Esophagus squamous epithelium (tissue), 5 donors: ENCODE measurements around the gene SNRPE. TPM values are rescaled to one million over a fixed set of nuclear protein-coding genes. Genes with fewer than 3 reads are reported as not detected.

Source experiments
- DNase-seq: peaks from one replicate; lab custom pipeline; 2025; lab: John Stamatoyannopoulos, UW
- H3K27ac ChIP-seq, 4 donors: fragments of 200-600 bp; sonication (generic); one replicate each; pipeline ENCODE4 v1.5.1; 2016 to 2019; ENCODE audit warnings: mild to moderate bottlenecking in 1 of 4
- H3K27me3 ChIP-seq, 4 donors: fragments of 200-600 bp; sonication (generic); 1 replicate in 3 of 4; 2 replicates in 1 of 4; pipeline versions ENCODE4 v1.5.1 to v1.6.0; 2017 to 2021; ENCODE audit warnings: antibody characterized with exemption in 1 of 4
- H3K36me3 ChIP-seq, 3 donors: fragments of 200-600 bp; sonication (generic); one replicate each; pipeline ENCODE4 v1.5.1; 2016 to 2019
- H3K4me1 ChIP-seq, 3 donors: fragments of 200-600 bp; sonication (generic); one replicate each; pipeline ENCODE4 v1.5.1; 2017 to 2019
- H3K4me3 ChIP-seq, 4 donors: fragments of 200-600 bp; sonication (generic); 1 replicate in 3 of 4; 2 replicates in 1 of 4; pipeline ENCODE4 v1.5.1; 2016 to 2019; ENCODE audit warnings: mild to moderate bottlenecking in 2 of 4, moderate library complexity in 1 of 4
- H3K9me3 ChIP-seq, 3 donors: fragments of 200-600 bp; sonication (generic); one replicate each; pipeline ENCODE4 v1.5.1; 2016 to 2019
- POLR2A ChIP-seq, 4 donors: fragments of 450-650 bp; IDR thresholded peaks; one replicate each; pipeline ENCODE4 v1.6.1; 2017; ENCODE audit warnings: antibody characterized with exemption in 4 of 4, mild to moderate bottlenecking in 4 of 4, moderate library complexity in 3 of 4
- WGBS, 2 donors: methylation state at CpG; one replicate each; pipeline ENCODE4 v1.1.5; 2018; 5-methylcytosine and 5-hydroxymethylcytosine counted together
- intact Hi-C: fragments of 100-400 bp; cut with DNase I; formaldehyde crosslinking; loops from one replicate; pipeline ENCODE4 v1.15.0; 2022
- total RNA-seq, 4 donors: library from RNA; depleted of rRNA; stranded (reverse); fragments of >200 nt; gene quantifications; one replicate each; pipeline ENCODE4 v1.1.0, GENCODE V29; 2016
- TF ChIP-seq, protein P1 (sequence below), 6 experiments: fragments of 450-650 bp in 4 of 6; fragments of 200-600 bp in 2 of 6; sonication (generic) in 2 of 6; IDR thresholded peaks; one replicate each; pipeline ENCODE4 v1.5.1; 2016 to 2019; ENCODE audit warnings: antibody characterized with exemption in 6 of 6, mild to moderate bottlenecking in 4 of 6, moderate library complexity in 4 of 6
- donor health status: DM: yes; HTN: yes; CAD: no.

SNRPE gene
- total RNA-seq, 4 donors from 2014 or later = 14.2 to 60.1 (median 54.7) TPM

DNA sequence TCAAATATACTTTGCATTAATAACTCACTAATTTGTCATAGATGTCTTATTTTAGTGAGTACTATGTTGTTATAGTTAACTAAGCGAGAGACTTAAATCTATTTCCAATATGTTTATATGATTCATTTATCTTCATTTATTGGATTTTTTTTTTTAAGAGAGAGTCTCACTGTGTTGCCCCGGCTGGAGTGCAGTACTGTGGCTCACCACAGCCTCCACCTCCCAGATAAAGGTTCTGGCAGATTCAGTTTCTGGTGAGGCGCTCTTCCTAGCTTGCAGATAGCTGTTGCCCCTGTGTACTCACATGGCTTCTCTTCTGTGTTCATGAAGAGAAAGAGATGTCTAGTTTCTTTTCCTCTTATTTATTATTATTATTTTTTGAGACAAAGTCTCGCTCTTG, 43.9 kb downstream of the SNRPE start:
- TF ChIP-seq POLR2A (IDR thresholded peaks at IDR 0.05) = no peak
- TF ChIP-seq, protein P1, sequence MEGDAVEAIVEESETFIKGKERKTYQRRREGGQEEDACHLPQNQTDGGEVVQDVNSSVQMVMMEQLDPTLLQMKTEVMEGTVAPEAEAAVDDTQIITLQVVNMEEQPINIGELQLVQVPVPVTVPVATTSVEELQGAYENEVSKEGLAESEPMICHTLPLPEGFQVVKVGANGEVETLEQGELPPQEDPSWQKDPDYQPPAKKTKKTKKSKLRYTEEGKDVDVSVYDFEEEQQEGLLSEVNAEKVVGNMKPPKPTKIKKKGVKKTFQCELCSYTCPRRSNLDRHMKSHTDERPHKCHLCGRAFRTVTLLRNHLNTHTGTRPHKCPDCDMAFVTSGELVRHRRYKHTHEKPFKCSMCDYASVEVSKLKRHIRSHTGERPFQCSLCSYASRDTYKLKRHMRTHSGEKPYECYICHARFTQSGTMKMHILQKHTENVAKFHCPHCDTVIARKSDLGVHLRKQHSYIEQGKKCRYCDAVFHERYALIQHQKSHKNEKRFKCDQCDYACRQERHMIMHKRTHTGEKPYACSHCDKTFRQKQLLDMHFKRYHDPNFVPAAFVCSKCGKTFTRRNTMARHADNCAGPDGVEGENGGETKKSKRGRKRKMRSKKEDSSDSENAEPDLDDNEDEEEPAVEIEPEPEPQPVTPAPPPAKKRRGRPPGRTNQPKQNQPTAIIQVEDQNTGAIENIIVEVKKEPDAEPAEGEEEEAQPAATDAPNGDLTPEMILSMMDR (IDR thresholded peaks at IDR 0.05) = no peak
- Histone ChIP-seq H3K36me3 (no peaks in the 10 kb centered on the region), H3K4me1 (peaks cover 0 to 9% (median 4%) of the 10 kb centered on the region in 3 donors), H3K27ac (no peak overlapping the region), H3K4me3 (no peak overlapping the region), H3K9me3 (no peaks in the 10 kb centered on the region), H3K27me3 (peaks cover 0 to 22% (median 0%) of the 10 kb centered on the region in 4 donors)
- no peak for DNase-seq
- WGBS, 2 donors = 85 to 93% methylated on average over 4 of the region's 4 CpGs
- intact Hi-C loops = no loop called here

DNA sequence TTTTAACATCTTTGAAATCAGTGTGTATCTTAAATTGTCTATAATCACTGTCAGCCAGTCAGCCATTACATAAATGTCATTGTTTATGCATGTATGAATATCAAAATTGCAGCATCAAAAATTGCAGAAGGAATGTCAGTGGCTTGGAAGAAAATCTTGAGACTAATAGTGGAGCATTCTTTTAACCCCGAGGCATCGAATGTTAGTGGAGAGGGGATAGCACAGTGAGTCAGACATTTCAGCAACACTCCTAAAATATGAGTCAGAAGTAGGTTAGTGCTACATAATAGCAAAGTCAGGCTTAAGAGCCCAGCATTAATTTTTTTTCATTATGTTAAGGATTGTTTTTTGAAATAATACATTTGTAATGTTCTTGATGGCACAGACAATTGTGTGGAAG, 45.5 kb downstream of the SNRPE start:
- DNase-seq = no peak
- Histone ChIP-seq H3K27me3 (peaks cover 0 to 25% (median 0%) of the 10 kb centered on the region in 4 donors), H3K9me3 (no peaks in the 10 kb centered on the region), H3K36me3 (no peaks in the 10 kb centered on the region), H3K4me3 (no peak overlapping the region), H3K27ac (no peak overlapping the region), H3K4me1 (peaks cover 0 to 9% (median 4%) of the 10 kb centered on the region in 3 donors)
- 16 to 18% methylated on average over 2 of the region's 2 CpGs for WGBS, 2 donors
- intact Hi-C loops = no loop called here
- TF ChIP-seq, protein P1 (IDR thresholded peaks at IDR 0.05) = no peak
- TF ChIP-seq POLR2A (IDR thresholded peaks at IDR 0.05) = no peak

DNA sequence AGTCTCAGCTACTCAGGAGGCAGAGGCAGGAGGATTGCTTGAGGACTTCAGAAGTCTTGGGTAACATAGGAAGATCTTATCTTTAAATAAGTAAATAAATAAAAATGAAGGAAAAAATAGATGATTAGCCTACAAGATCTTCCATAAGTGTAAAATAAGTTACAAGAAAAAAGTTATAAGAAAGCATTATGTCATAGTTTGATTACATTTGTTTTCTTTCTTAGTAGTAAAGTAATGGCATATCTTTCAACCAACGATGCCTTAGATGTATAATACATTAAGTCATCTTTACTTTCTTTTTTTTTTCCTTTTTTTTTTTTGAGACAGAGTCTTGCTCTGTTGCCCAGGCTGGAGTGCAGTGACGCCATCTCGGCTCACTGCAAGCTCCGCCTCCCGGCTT, 46.5 kb downstream of the SNRPE start:
- Histone ChIP-seq H3K27me3 (peaks cover 0 to 33% (median 0%) of the 10 kb centered on the region in 4 donors), H3K27ac (no peak overlapping the region), H3K9me3 (no peaks in the 10 kb centered on the region), H3K36me3 (no peaks in the 10 kb centered on the region), H3K4me1 (peaks cover 0 to 9% (median 4%) of the 10 kb centered on the region in 3 donors), H3K4me3 (no peak overlapping the region)
- intact Hi-C loops = no loop called here
- TF ChIP-seq, protein P1 (IDR thresholded peaks at IDR 0.05) = no peak
- TF ChIP-seq POLR2A (IDR thresholded peaks at IDR 0.05) = no peak
- DNase-seq = no peak
- 79 to 84% methylated on average over 5 of the region's 5 CpGs for WGBS, 2 donors

DNA sequence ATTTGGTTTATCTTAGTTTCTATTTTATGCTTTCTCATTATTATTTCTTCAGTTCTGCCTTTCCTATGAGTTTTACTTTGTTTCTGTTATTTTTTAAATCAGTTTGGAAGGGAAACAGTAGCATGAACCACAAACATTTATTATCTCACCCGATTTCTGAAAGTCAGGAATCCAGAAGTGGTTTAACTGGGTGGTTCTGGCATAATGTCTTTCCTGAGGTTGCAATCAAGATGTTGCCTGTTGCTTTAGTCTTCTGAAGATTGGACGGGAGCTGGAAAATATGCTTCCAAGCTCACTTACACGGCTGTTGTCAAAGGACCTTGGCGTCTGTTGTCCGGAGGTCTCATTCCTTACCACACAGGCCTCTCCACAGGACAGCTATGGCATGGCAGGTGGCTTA, 50.4 kb downstream of the SNRPE start:
- peaks cover 0 to 28% (median 0%) of the 10 kb centered on the region in 4 donors for H3K27me3 ChIP-seq
- intact Hi-C loops = no loop called here
- no peak overlapping the region for H3K4me3 ChIP-seq
- H3K36me3 ChIP-seq = no peaks in the 10 kb centered on the region
- H3K27ac ChIP-seq = no peak overlapping the region
- DNase-seq = no peak
- peaks cover 0 to 5% (median 4%) of the 10 kb centered on the region in 3 donors for H3K4me1 ChIP-seq
- TF ChIP-seq POLR2A (IDR thresholded peaks at IDR 0.05) = no peak
- TF ChIP-seq, protein P1 (IDR thresholded peaks at IDR 0.05) = no peak
- WGBS, 2 donors = 80 to 85% methylated on average over 5 of the region's 5 CpGs
- no peaks in the 10 kb centered on the region for H3K9me3 ChIP-seq

DNA sequence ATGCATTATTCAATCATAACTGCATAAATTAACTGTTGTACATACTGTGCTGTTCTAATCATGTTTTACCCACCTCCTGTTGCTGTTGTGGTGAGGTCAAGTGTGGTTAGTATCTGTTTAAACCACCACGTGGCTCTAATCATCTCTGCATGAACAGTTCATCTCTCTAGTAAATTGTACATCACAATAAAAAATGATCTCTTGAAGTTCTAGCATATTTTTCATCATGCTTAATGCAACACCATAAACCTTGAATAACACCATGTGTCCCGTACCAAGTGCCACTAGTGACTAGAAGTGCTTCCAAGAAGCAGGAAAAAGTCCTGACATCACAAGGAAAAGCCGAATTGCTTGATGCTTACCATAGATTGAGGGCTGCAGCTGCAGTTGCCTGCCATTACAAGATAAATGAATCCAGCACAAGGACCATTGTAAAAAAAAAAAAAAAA, 51.7 kb downstream of the SNRPE start:
- no peak for DNase-seq
- WGBS, 2 donors = 39 to 65% methylated on average over 3 of the region's 3 CpGs
- intact Hi-C loops = no loop called here
- H3K4me1 ChIP-seq = no peaks in the 10 kb centered on the region
- no peak overlapping the region for H3K4me3 ChIP-seq
- H3K27ac ChIP-seq = no peak overlapping the region
- no peaks in the 10 kb centered on the region for H3K9me3 ChIP-seq
- no peaks in the 10 kb centered on the region for H3K36me3 ChIP-seq
- peaks cover 0 to 28% (median 0%) of the 10 kb centered on the region in 4 donors for H3K27me3 ChIP-seq
- TF ChIP-seq POLR2A (IDR thresholded peaks at IDR 0.05) = no peak
- TF ChIP-seq, protein P1 (IDR thresholded peaks at IDR 0.05) = no peak
